HG03095 (cell line): ENCODE measurements around the gene SORL1-AS1.

Source experiments
- ATAC-seq: cut with Tn5 transposase; IDR thresholded peaks from one replicate; pipeline ENCODE4 v1.9.1; 2021; ENCODE audit warnings: moderate library complexity; ENCODE audit not compliant: unreplicated experiment

SORL1-AS1 gene

GRCh38 chr11:121406291-121406690 lies 46.5 kb downstream of the SORL1-AS1 start:
- no peak for ATAC-seq

GRCh38 chr11:121405646-121406045 lies 47.1 kb downstream of the SORL1-AS1 start:
- no peak for ATAC-seq

GRCh38 chr11:121394785-121395184 lies 58.0 kb downstream of the SORL1-AS1 start:
- no peak for ATAC-seq

- ATAC-seq, result no peak
Observed at GRCh38 chr11:121393855-121394254, 58.9 kb downstream of the SORL1-AS1 start.

GRCh38 chr11:121391914-121392313 lies 60.9 kb downstream of the SORL1-AS1 start:
- no peak for ATAC-seq

GRCh38 chr11:121389651-121390050 lies 63.1 kb downstream of the SORL1-AS1 start:
- ATAC-seq, result no peak
